Stimulated activated CD8-positive, alpha-beta memory T cell treated with anti-CD3 and anti-CD28 coated beads, Interleukin-12 subunit alpha, Interleukin-12 subunit beta, amount 100 ng/mL, for 4 hours (primary cell): ENCODE data around the gene BTBD6.
"Not testable (repeated sequence)": the region's sequence is repeated elsewhere in the genome, so short reads cannot be mapped to it uniquely, and the experiment has no call there.

ENCODE experiments used
- DNase-seq: peaks from one replicate; pipeline ENCODE4 v3.0.0-alpha.2; 2020; ENCODE audit warnings: low read depth

BTBD6 gene

GRCh38 chr14:105294142-105294597, 45.8 kb downstream of the BTBD6 start:
- peak; percentile 30 for DNase-seq

GRCh38 chr14:105297311-105297710, 49.0 kb downstream of the BTBD6 start:
- DNase-seq: not testable (repeated sequence)

- no peak for DNase-seq
These were observed 51.6 kb downstream of the BTBD6 start for GRCh38 chr14:105299654-105300541.
